NOMO-1 treated with DMSO at 0.1 percent for 48 hours (cell line): ENCODE results near the gene RCAN1.

Experiments
- DNase-seq: peaks from one replicate; lab custom pipeline; 2025; ENCODE audit not compliant: unreplicated experiment; lab: John Stamatoyannopoulos, UW

The RCAN1 gene

DNA sequence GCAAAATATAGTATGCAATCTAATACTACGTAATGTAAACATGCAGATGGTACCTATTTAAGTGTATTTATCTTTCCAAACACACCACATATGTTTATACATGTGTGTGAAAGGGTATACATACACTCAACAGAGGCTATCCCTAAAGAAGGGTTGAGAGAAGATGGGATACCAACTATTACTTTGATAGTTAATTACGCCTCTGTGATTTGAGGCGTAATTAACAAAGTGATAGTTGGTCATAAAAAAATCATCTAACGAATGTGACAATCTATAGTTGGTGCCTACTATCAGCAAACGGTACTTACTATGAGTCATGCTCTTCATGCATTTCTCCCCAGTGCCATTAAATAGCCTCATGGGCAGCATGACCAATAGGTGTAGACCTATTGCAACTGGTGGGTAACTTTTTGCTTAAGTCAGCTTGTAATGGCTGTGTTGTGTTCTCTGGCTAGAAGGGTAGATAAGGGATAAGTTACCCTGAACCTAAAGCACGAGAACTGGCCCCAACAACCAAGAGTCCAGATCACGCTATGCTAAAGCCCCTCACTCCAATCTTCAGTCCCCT is 15.3 kb downstream of the RCAN1 start:
- DNase-seq = no peak

DNA sequence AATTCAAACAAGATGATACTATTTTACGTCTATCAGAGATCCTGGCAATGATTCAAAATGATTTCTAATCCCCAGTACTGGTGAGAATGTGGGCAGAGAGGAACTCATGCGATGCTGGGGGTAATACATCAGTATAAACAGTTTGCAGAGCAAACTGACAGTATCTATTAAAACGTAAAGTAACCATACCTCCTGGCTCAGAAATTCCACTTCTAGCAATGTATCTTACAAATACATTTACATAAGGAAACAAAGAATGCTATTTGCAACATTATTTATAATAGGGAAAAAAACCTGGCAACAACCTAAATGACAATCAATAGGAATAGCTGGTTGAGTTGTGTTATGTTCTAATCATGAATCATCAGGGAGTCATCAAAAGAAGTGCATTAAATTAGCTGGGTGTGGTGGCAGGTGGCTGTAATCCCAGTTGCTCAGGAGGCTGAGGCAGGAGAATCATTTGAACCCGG is 15.9 kb downstream of the RCAN1 start:
- DNase-seq = no peak

DNA sequence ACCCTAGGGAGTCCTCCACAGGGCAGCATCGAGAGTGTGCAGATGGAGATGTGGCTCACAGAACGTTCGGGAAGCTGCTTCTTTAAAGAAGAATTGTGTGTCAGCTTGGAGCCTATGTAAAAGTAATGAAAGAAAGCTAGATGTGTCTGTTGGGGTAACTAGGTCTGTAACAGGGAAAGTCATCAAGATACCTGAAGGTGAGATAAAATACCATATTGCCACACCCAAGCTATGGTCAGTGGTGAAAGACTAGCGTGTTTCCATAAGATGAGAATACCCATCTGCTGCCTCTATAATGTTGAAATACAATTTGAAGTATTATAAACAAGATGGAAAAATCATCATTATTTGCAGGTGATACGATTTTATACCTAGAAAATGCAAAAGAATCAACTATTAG is 17.5 kb downstream of the RCAN1 start:
- DNase-seq = no peak

- DNase-seq = no peak
These were observed 18.2 kb downstream of the RCAN1 start for GRCh38 chr21:34596561-34597271.

DNA sequence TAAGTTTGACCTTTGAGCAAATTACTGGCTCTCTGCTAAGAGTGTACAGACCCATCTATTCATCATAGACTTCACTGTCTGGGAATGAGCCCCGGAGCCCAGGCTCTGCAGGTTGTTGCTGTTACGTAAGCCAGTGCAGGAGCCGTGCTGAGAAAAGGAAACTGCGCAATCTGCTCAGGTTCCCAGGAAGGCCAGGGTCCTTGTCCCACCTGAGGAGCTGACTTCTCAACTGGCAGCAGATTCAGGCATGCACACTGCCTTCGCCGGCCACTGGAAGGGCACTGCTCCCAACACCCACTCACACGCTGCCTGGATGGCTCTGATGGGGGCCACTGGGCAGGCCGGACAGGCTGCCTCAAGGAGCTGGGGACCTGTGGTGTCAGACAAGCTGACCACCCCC is 19.5 kb downstream of the RCAN1 start:
- no peak for DNase-seq

- no peak for DNase-seq
These were observed 20.2 kb downstream of the RCAN1 start for GRCh38 chr21:34594566-34595234.

- no peak for DNase-seq
These were observed 20.9 kb downstream of the RCAN1 start for GRCh38 chr21:34593954-34594531.

DNA sequence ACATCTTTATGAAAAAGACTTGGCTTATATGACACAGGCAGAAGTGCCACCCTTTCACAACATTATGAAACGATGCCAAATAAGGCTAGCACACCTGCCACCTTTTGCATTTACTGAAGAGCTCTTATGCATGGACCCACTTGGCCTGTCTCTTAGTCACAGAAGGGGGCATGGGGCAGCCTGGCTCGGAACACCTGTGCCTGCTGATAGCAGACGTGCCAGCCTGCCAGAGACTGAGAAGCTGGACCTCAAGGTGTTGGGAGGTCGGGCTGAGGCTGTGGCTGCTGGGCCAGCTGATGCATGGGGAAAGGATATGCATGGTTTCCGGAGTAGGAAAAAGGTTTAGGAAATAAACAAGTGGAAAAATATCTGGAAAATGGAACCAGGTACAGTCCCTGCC is 21.5 kb downstream of the RCAN1 start:
- no peak for DNase-seq

GRCh38 chr21:34592120-34592955 is 22.6 kb downstream of the RCAN1 start:
- DNase-seq = no peak

DNA sequence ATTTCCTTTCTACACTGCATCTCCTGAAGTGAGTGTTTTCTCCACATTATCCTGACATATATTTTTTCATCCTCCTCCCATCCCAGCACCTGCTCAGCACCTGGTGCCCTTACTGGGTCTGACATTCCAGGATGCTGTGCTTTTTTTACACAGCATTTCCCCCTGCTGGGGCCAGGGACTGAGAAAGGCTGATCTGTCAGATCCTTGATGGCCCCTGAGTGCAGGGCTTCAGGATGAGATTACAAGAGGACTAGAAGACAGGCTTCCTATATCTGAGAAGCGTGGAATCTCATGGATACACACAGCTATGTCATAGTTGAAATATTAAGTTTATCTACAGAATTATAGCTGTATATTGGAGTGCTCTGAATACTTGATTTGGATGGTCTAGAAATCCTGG is 24.4 kb downstream of the RCAN1 start:
- no peak for DNase-seq

GRCh38 chr21:34589511-34590282 is 25.2 kb downstream of the RCAN1 start:
- no peak for DNase-seq

DNA sequence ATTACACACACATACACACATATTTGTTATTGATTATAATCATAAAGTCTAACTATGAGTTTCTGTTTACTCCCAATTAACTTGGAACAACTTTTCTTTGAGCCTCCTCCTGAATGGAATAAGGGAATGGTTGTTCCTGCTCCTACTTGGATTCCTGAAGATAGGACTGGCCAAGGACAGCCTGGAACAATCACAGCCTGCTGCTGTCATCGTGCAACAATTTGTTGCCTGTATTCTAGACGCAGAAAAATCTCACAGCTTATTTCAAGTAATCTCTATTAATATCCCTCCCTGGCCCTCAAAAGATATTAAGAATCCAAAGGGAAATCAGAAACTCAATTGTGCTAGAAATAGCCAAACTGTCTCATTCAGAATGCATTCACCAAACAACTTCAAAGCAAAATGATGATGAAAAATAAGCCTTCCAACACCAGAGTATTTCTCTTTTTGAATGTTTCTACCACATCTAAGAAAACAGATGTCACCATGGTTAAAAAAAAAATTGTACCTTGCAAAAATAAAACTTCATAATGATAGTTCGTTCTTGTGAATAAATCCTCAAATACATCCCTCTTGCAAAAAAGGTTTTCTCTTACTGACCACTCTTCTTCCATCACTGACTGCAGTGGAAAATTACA is 30.9 kb downstream of the RCAN1 start:
- no peak for DNase-seq

- DNase-seq = peak; percentile 52
These were observed 32.3 kb downstream of the RCAN1 start for GRCh38 chr21:34582506-34583150.

DNA sequence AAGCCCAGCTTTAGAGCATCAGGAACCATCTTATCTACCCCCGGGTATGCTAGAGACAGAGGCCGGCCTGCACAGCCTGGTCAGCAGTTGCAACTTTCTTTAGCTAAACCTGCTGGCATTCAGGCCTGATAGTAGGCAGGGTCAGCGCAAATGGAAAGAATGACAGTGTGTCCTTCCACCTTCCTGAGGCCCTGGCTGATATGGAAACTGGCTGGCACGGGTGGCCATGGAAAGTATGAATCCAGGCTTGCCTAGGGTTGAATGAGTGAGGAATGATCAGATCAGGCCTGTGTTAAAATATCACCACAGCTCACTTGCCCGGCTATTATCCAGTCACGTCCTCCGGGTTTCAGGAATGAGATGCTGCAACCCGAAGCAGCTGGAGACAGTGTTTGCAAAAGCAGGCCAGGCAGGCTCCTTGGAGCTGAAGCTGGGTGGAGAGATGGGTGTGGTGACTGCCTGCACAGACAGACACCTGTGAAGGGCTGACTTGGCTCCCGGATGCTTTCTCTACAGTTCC is 34.7 kb downstream of the RCAN1 start:
- DNase-seq = no peak

- DNase-seq = no peak
These were observed 35.5 kb downstream of the RCAN1 start for GRCh38 chr21:34579411-34579810.

DNA sequence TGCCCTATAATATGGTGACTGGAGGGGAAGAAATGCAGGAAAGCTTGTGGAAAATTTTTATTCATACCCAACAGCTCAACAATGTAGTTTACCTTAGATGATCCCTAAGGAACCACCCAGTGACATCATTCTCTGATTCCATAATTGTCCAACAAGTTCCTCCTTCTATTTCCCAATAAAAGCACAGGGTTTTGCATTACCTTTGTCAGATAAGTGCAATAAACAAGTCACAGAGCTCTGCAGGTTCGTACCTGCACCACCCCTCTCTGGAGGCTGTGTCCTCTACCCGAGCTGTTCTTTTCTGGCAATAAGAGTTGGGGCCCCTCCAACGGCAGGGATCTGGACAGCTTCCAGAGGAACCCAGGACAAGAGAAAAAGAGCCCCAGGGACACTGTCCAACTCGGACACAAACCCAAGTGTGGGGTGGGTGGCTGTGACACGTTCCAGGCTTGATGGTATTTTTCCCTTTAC is 38.8 kb downstream of the RCAN1 start:
- DNase-seq = no peak

- DNase-seq = no peak
These were observed 40.0 kb downstream of the RCAN1 start for GRCh38 chr21:34574601-34575529.

DNA sequence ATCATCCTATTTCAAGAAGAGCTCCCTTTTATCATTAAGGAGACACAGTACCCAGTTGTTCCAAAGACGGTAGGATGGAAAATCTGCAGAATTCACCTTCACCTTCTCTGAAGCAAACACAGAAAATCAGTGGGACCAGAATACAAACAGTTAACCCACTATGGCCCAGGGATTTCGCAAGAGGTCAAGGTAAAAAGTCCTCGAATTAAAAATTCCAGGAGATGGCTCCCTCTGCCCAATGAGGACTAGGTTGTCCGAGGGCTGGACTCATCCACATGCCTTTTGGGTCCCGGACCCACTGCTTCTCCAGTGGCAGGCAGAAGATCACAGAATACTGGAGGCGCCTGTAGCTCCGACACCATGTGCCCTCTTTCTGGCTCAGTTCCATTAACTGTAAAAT is 42.9 kb downstream of the RCAN1 start:
- DNase-seq = no peak
